NCI-H1105 treated with DMSO at 0.1 percent for 48 hours (cell line): Measurements from ENCODE around the gene MAST4.
A peak's percentile ranks its signal among the peaks of the same experiment; 100 is the strongest.

Experiments used
- DNase-seq: peaks from one replicate; lab custom pipeline; 2025; lab: John Stamatoyannopoulos, UW

Gene MAST4

GRCh38 chr5:66908230-66908629, 312.0 kb downstream of the MAST4 start:
- DNase-seq = no peak

- DNase-seq = no peak
Observed at GRCh38 chr5:66909364-66909763, 313.2 kb downstream of the MAST4 start.

- no peak for DNase-seq
Observed at GRCh38 chr5:66912787-66913186, 316.6 kb downstream of the MAST4 start.

- no peak for DNase-seq
Observed at GRCh38 chr5:66915531-66915930, 319.3 kb downstream of the MAST4 start.

GRCh38 chr5:66922881-66923280, 326.7 kb downstream of the MAST4 start:
- no peak for DNase-seq

GRCh38 chr5:66923457-66923856, 327.3 kb downstream of the MAST4 start:
- no peak for DNase-seq

- no peak for DNase-seq
Observed at GRCh38 chr5:66923922-66924321, 327.7 kb downstream of the MAST4 start.

GRCh38 chr5:66927140-66927539, 330.9 kb downstream of the MAST4 start:
- no peak for DNase-seq

- no peak for DNase-seq
Observed at GRCh38 chr5:66929281-66929680, 333.1 kb downstream of the MAST4 start.

GRCh38 chr5:66929995-66930394, 333.8 kb downstream of the MAST4 start:
- no peak for DNase-seq

GRCh38 chr5:66931651-66932050, 335.5 kb downstream of the MAST4 start:
- no peak for DNase-seq

GRCh38 chr5:66932457-66932856, 336.3 kb downstream of the MAST4 start:
- DNase-seq = no peak

- DNase-seq = no peak
Observed at GRCh38 chr5:66933066-66933465, 336.9 kb downstream of the MAST4 start.

GRCh38 chr5:66939094-66939493, 342.9 kb downstream of the MAST4 start:
- no peak for DNase-seq

- no peak for DNase-seq
Observed at GRCh38 chr5:66945389-66946349, 349.5 kb downstream of the MAST4 start.

GRCh38 chr5:66947458-66947857, 351.3 kb downstream of the MAST4 start:
- no peak for DNase-seq

GRCh38 chr5:66949066-66949465, 352.9 kb downstream of the MAST4 start:
- DNase-seq = no peak

- DNase-seq = no peak
Observed at GRCh38 chr5:66952153-66952552, 356.0 kb downstream of the MAST4 start.

- DNase-seq = no peak
Observed at GRCh38 chr5:66956439-66956838, 360.2 kb downstream of the MAST4 start.

GRCh38 chr5:66958201-66958979, 362.2 kb downstream of the MAST4 start:
- no peak for DNase-seq

- no peak for DNase-seq
Observed at GRCh38 chr5:66958980-66959641, 362.9 kb downstream of the MAST4 start.

GRCh38 chr5:66959653-66960052, 363.5 kb downstream of the MAST4 start:
- peak; percentile 34 for DNase-seq
